ENCODE results near the gene KLC1. TPM values are rescaled to one million over a fixed set of nuclear protein-coding genes. Genes with fewer than 3 reads are reported as not detected.

KLC1 gene
- total and polyA plus RNA-seq, 4 donors = 93.3 to 225 (median 139) TPM

GRCh38 chr14:103646189-103646588 is 17.2 kb downstream of the KLC1 start:
- peaks cover 0 to 5% (median 0%) of the 10 kb centered on the region in 4 donors for H3K36me3 ChIP-seq (ENCODE audit: control insufficient read depth in 4 of 4, insufficient read depth in 4 of 4, low read length in 4 of 4)
- no peak for TF ChIP-seq CTCF (IDR thresholded peaks at IDR 0.05; ENCODE audit: control extremely low read depth, extremely low read depth)
- WGBS, 2 donors = 69 to 85% methylated on average over 3 of the region's 3 CpGs
- no peak overlapping the region for H3K4me3 ChIP-seq
- H3K27me3 ChIP-seq (ENCODE audit: control insufficient read depth in 3 of 3, insufficient read depth in 3 of 3, low read length in 2 of 3) = no peaks in the 10 kb centered on the region
- H3K4me1 ChIP-seq (ENCODE audit: control insufficient read depth in 5 of 5, insufficient read depth in 5 of 5, low read length in 5 of 5) = peaks cover 0 to 18% (median 0%) of the 10 kb centered on the region in 5 donors
- DNase-seq (no peak), ATAC-seq (ENCODE audit: insufficient read depth, low FRiP score) (no peak)
- H3K9me3 ChIP-seq (ENCODE audit: control insufficient read depth in 4 of 4, insufficient read depth in 3 of 4, low read length in 3 of 4) = no peaks in the 10 kb centered on the region
- H3K27ac ChIP-seq (ENCODE audit: low read depth in 1 of 2, low read length in 1 of 2) = no peak overlapping the region
- no peak overlapping the region for H3K9ac ChIP-seq (ENCODE audit: insufficient read depth in 1 of 2, low read length in 2 of 2)

- ATAC-seq (ENCODE audit: insufficient read depth, low FRiP score) = no peak
- Histone ChIP-seq H3K9ac (ENCODE audit: insufficient read depth in 1 of 2, low read length in 2 of 2) (no peak overlapping the region), H3K4me3 (no peak overlapping the region), H3K27me3 (ENCODE audit: control insufficient read depth in 3 of 3, insufficient read depth in 3 of 3, low read length in 2 of 3) (no peaks in the 10 kb centered on the region), H3K9me3 (ENCODE audit: control insufficient read depth in 4 of 4, insufficient read depth in 3 of 4, low read length in 3 of 4) (no peaks in the 10 kb centered on the region), H3K4me1 (ENCODE audit: control insufficient read depth in 5 of 5, insufficient read depth in 5 of 5, low read length in 5 of 5) (peaks cover 0 to 16% (median 7%) of the 10 kb centered on the region in 5 donors), H3K27ac (ENCODE audit: low read depth in 1 of 2, low read length in 1 of 2) (no peak overlapping the region), H3K36me3 (ENCODE audit: control insufficient read depth in 4 of 4, insufficient read depth in 4 of 4, low read length in 4 of 4) (peaks cover 0 to 5% (median 0%) of the 10 kb centered on the region in 4 donors)
- TF ChIP-seq CTCF (IDR thresholded peaks at IDR 0.05; ENCODE audit: control extremely low read depth, extremely low read depth) = no peak
- 98 to 100% methylated on average over 3 of the region's 3 CpGs for WGBS, 2 donors
- no peak for DNase-seq
Observed at GRCh38 chr14:103649001-103649400, 20.0 kb downstream of the KLC1 start.

GRCh38 chr14:103650213-103650612 is 21.2 kb downstream of the KLC1 start:
- H3K9me3 ChIP-seq (ENCODE audit: control insufficient read depth in 4 of 4, insufficient read depth in 3 of 4, low read length in 3 of 4) = no peaks in the 10 kb centered on the region
- H3K27ac ChIP-seq (ENCODE audit: low read depth in 1 of 2, low read length in 1 of 2) = no peak overlapping the region
- 79 to 83% methylated on average over 4 of the region's 4 CpGs for whole genome bisulfite sequencing, 2 donors
- TF ChIP-seq CTCF (IDR thresholded peaks at IDR 0.05; ENCODE audit: control extremely low read depth, extremely low read depth) = no peak
- H3K9ac ChIP-seq (ENCODE audit: insufficient read depth in 1 of 2, low read length in 2 of 2) = no peak overlapping the region
- no peaks in the 10 kb centered on the region for H3K27me3 ChIP-seq (ENCODE audit: control insufficient read depth in 3 of 3, insufficient read depth in 3 of 3, low read length in 2 of 3)
- no peak overlapping the region for H3K4me3 ChIP-seq
- DNase-seq (no peak), ATAC-seq (ENCODE audit: insufficient read depth, low FRiP score) (no peak)
- H3K4me1 ChIP-seq (ENCODE audit: control insufficient read depth in 5 of 5, insufficient read depth in 5 of 5, low read length in 5 of 5) = peaks cover 0 to 12% (median 8%) of the 10 kb centered on the region in 5 donors
- peaks cover 0 to 11% (median 5%) of the 10 kb centered on the region in 4 donors for H3K36me3 ChIP-seq (ENCODE audit: control insufficient read depth in 4 of 4, insufficient read depth in 4 of 4, low read length in 4 of 4)

GRCh38 chr14:103651585-103651984 is 22.6 kb downstream of the KLC1 start:
- no peak overlapping the region for H3K9ac ChIP-seq (ENCODE audit: insufficient read depth in 1 of 2, low read length in 2 of 2)
- TF ChIP-seq CTCF (IDR thresholded peaks at IDR 0.05; ENCODE audit: control extremely low read depth, extremely low read depth) = no peak
- no peaks in the 10 kb centered on the region for H3K27me3 ChIP-seq (ENCODE audit: control insufficient read depth in 3 of 3, insufficient read depth in 3 of 3, low read length in 2 of 3)
- H3K4me3 ChIP-seq = no peak overlapping the region
- no peak for DNase-seq
- WGBS, 2 donors = 83 to 86% methylated on average over 7 of the region's 7 CpGs
- H3K4me1 ChIP-seq (ENCODE audit: control insufficient read depth in 5 of 5, insufficient read depth in 5 of 5, low read length in 5 of 5) = peaks cover 0 to 11% (median 3%) of the 10 kb centered on the region in 5 donors
- peaks cover 0 to 20% (median 12%) of the 10 kb centered on the region in 4 donors for H3K36me3 ChIP-seq (ENCODE audit: control insufficient read depth in 4 of 4, insufficient read depth in 4 of 4, low read length in 4 of 4)
- H3K27ac ChIP-seq (ENCODE audit: low read depth in 1 of 2, low read length in 1 of 2) = peak overlapping the region in 1 of 2 donors; percentile 50
- no peak for ATAC-seq (ENCODE audit: insufficient read depth, low FRiP score)
- no peaks in the 10 kb centered on the region for H3K9me3 ChIP-seq (ENCODE audit: control insufficient read depth in 4 of 4, insufficient read depth in 3 of 4, low read length in 3 of 4)

All from lung (tissue), 12 donors.